ENCODE measurements around the gene NPAS3. TPM values are rescaled to one million over a fixed set of nuclear protein-coding genes. Genes with fewer than 3 reads are reported as not detected.

Gene NPAS3
- total and polyA plus RNA-seq, 2 of the 8 experiments (the other 6 are each of a cell fraction or from before 2014, with no cell fraction given): 0.11 to 0.60 TPM

DNA sequence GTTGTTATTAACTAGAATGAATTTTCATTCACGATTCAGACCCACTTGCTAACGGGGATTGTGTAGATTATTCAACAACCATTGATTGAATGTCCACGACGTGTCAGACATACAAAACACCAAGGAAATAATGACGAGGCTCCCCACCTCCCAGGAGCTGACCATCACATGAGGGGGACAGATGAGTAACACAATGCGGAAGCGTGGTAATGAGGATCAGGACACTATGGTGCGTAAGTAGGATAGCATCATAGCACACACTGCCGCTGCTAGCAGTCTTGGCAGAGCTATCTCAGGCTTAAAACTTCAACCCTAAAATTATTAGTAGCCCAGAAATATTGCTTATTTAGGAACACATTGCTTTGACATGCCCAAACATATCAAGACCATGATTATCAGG, 746.3 kb downstream of the NPAS3 start (continued):
- TF ChIP-seq MAFK (IDR thresholded peaks at IDR 0.05; ENCODE audit: low read depth, low read length) (no peak), TEAD4 (IDR thresholded peaks at IDR 0.05; ENCODE audit: low read depth, low read length) (no peak), SUZ12 (IDR thresholded peaks at IDR 0.05; ENCODE audit: low read length) (no peak)
- TF ChIP-seq, protein P1, sequence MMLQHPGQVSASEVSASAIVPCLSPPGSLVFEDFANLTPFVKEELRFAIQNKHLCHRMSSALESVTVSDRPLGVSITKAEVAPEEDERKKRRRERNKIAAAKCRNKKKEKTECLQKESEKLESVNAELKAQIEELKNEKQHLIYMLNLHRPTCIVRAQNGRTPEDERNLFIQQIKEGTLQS (IDR thresholded peaks at IDR 0.05; ENCODE audit: insufficient read depth, low read depth, low read length): no peak
- TF ChIP-seq, protein P2, sequence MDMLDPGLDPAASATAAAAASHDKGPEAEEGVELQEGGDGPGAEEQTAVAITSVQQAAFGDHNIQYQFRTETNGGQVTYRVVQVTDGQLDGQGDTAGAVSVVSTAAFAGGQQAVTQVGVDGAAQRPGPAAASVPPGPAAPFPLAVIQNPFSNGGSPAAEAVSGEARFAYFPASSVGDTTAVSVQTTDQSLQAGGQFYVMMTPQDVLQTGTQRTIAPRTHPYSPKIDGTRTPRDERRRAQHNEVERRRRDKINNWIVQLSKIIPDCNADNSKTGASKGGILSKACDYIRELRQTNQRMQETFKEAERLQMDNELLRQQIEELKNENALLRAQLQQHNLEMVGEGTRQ (IDR thresholded peaks at IDR 0.05; ENCODE audit: low read length): no peak

Measured in H1 (cell line).